ENCODE measurements around the gene ELP1. TPM values are rescaled to one million over a fixed set of nuclear protein-coding genes. Genes with fewer than 3 reads are reported as not detected.

Gene ELP1
- total RNA-seq, 1 experiment from 2014 or later, result 29.1 TPM

GRCh38 chr9:108961151-108961550, 27.2 kb upstream of the ELP1 start:
- DNase-seq, result no peak
- Histone ChIP-seq H3K27me3 (replicated peaks; ENCODE audit: control insufficient read depth, insufficient read depth, low read length) (no peaks in the 10 kb centered on the region), H3K36me3 (ENCODE audit: control insufficient read depth, insufficient read depth, low read length) (no peaks in the 10 kb centered on the region; the same call in 1 of the 2 replicates), H3K4me3 (ENCODE audit: low read depth, low read length) (no peak overlapping the region), H3K4me1 (no peaks in the 10 kb centered on the region), H3K9me3 (no peaks in the 10 kb centered on the region)
- H3K9me3 Mint-ChIP-seq (ENCODE audit: unreplicated experiment), result no peaks in the 10 kb centered on the region
- ChIA-PET CTCF (no interaction called here), POLR2A (no interaction called here)
- peaks cover 45% of the 10 kb centered on the region for H3K36me3 Mint-ChIP-seq (ENCODE audit: insufficient read depth, unreplicated experiment)
- no peaks in the 10 kb centered on the region for H3K4me1 Mint-ChIP-seq (ENCODE audit: low read depth, unreplicated experiment)
- no peak overlapping the region for H3K27ac Mint-ChIP-seq (ENCODE audit: unreplicated experiment)
- no peak overlapping the region for H3K4me3 Mint-ChIP-seq (ENCODE audit: unreplicated experiment)
- TF ChIP-seq, protein P1, sequence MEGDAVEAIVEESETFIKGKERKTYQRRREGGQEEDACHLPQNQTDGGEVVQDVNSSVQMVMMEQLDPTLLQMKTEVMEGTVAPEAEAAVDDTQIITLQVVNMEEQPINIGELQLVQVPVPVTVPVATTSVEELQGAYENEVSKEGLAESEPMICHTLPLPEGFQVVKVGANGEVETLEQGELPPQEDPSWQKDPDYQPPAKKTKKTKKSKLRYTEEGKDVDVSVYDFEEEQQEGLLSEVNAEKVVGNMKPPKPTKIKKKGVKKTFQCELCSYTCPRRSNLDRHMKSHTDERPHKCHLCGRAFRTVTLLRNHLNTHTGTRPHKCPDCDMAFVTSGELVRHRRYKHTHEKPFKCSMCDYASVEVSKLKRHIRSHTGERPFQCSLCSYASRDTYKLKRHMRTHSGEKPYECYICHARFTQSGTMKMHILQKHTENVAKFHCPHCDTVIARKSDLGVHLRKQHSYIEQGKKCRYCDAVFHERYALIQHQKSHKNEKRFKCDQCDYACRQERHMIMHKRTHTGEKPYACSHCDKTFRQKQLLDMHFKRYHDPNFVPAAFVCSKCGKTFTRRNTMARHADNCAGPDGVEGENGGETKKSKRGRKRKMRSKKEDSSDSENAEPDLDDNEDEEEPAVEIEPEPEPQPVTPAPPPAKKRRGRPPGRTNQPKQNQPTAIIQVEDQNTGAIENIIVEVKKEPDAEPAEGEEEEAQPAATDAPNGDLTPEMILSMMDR (IDR thresholded peaks at IDR 0.05; ENCODE audit: insufficient read depth in 1 of 2, low read depth in 1 of 2, low read length in 1 of 2, severe bottlenecking in 1 of 2, unreplicated experiment in 1 of 2), result no peak
- no peaks in the 10 kb centered on the region for H3K27me3 Mint-ChIP-seq (ENCODE audit: insufficient read depth, unreplicated experiment)
- BruUV-seq (replicated peaks), result no TSS peak
- intact Hi-C loops (cut with micrococcal nuclease; ENCODE audit: unreplicated experiment), result no loop called here

GRCh38 chr9:108960331-108960730, 26.4 kb upstream of the ELP1 start:
- intact Hi-C loops (cut with micrococcal nuclease; ENCODE audit: unreplicated experiment), result no loop called here

GRCh38 chr9:108956631-108957026, 22.7 kb upstream of the ELP1 start:
- H3K4me1 ChIP-seq, result no peaks in the 10 kb centered on the region
- Mint-ChIP-seq H3K27me3 (ENCODE audit: insufficient read depth, unreplicated experiment) (no peaks in the 10 kb centered on the region), H3K36me3 (ENCODE audit: insufficient read depth, unreplicated experiment) (peaks cover 47% of the 10 kb centered on the region), H3K9me3 (ENCODE audit: unreplicated experiment) (no peaks in the 10 kb centered on the region), H3K27ac (ENCODE audit: unreplicated experiment) (no peak overlapping the region), H3K4me3 (ENCODE audit: unreplicated experiment) (no peak overlapping the region), H3K4me1 (ENCODE audit: low read depth, unreplicated experiment) (no peaks in the 10 kb centered on the region)
- intact Hi-C loops (cut with micrococcal nuclease; ENCODE audit: unreplicated experiment), result no loop called here
- no peaks in the 10 kb centered on the region for H3K27me3 ChIP-seq (replicated peaks; ENCODE audit: control insufficient read depth, insufficient read depth, low read length)
- ChIA-PET CTCF (no interaction called here), POLR2A (no interaction called here)
- DNase-seq, result no peak
- no peaks in the 10 kb centered on the region for H3K9me3 ChIP-seq
- H3K4me3 ChIP-seq (ENCODE audit: low read depth, low read length), result no peak overlapping the region
- TF ChIP-seq, protein P1 (IDR thresholded peaks at IDR 0.05; ENCODE audit: insufficient read depth in 1 of 2, low read depth in 1 of 2, low read length in 1 of 2, severe bottlenecking in 1 of 2, unreplicated experiment in 1 of 2), result no peak
- H3K36me3 ChIP-seq (ENCODE audit: control insufficient read depth, insufficient read depth, low read length), result no peaks in the 10 kb centered on the region; the same call in none of the 2 replicates
- BruUV-seq (replicated peaks), result no TSS peak

More at GRCh38 chr9:108960331-108960730, 26.4 kb upstream of the ELP1 start:
- Histone ChIP-seq H3K4me1 (no peaks in the 10 kb centered on the region), H3K9me3 (no peaks in the 10 kb centered on the region), H3K4me3 (ENCODE audit: low read depth, low read length) (no peak overlapping the region), H3K36me3 (ENCODE audit: control insufficient read depth, insufficient read depth, low read length) (no peaks in the 10 kb centered on the region; the same call in 1 of the 2 replicates), H3K27me3 (replicated peaks; ENCODE audit: control insufficient read depth, insufficient read depth, low read length) (no peaks in the 10 kb centered on the region)
- Mint-ChIP-seq H3K36me3 (ENCODE audit: insufficient read depth, unreplicated experiment) (peaks cover 45% of the 10 kb centered on the region), H3K27ac (ENCODE audit: unreplicated experiment) (no peak overlapping the region), H3K4me1 (ENCODE audit: low read depth, unreplicated experiment) (no peaks in the 10 kb centered on the region), H3K27me3 (ENCODE audit: insufficient read depth, unreplicated experiment) (no peaks in the 10 kb centered on the region), H3K4me3 (ENCODE audit: unreplicated experiment) (no peak overlapping the region), H3K9me3 (ENCODE audit: unreplicated experiment) (no peaks in the 10 kb centered on the region)
- TF ChIP-seq, protein P1 (IDR thresholded peaks at IDR 0.05; ENCODE audit: insufficient read depth in 1 of 2, low read depth in 1 of 2, low read length in 1 of 2, severe bottlenecking in 1 of 2, unreplicated experiment in 1 of 2), result no peak
- no TSS peak for BruUV-seq (replicated peaks)
- ChIA-PET POLR2A (no interaction called here), CTCF (no interaction called here)
- no peak for DNase-seq

All from Caco-2 (cell line).